HepG2 (cell line): ENCODE results near the gene SND1. TPM values are rescaled to one million over a fixed set of nuclear protein-coding genes. Genes with fewer than 3 reads are reported as not detected.

Experiments used
- ATAC-seq: fragments of 200-7000 bp; cut with Tn5 transposase; 3 replicates; pipeline ENCODE4 v1.9.1; 2020; ENCODE audit warnings: mild to moderate bottlenecking, moderate library complexity
- BruUV-seq: library from RNA; stranded (reverse); fragments of 400-500 nt; replicated peaks from 2 replicates; lab custom pipeline; 2021; lab: Mats Ljungman, UMichigan
- CTCF ChIA-PET: fragments of 300-600 bp; formaldehyde crosslinking; extraction: SDS; loops from one replicate; lab custom pipeline; 2021; ENCODE audit warnings: low total read pairs, inconsistent platforms, low intra/inter-chr PET ratio; lab: Yijun Ruan, JAX
- POLR2A ChIA-PET: fragments of 350-600 bp; sonication (Branson Sonifier 250); formaldehyde crosslinking; loops from one replicate; lab custom pipeline; 2020; ENCODE audit warnings: antibody characterized with exemption, inconsistent platforms; lab: Yijun Ruan, JAX
- DNase-seq: peaks from one replicate; pipeline ENCODE4 v3.0.0-alpha.2; 2015; ENCODE audit warnings: low spot score
- FAIRE-seq: peaks from 3 replicates; lab custom pipeline; 2011; peaks lifted over from hg19 to GRCh38; lab: Jason Lieb, UNC
- H2AFZ ChIP-seq: one replicate; pipeline ENCODE4 v1.6.1; 2011; ENCODE audit warnings: low read length, inconsistent platforms
- H3K27ac ChIP-seq: fragments of 300-600 bp; 3 replicates; pipeline ENCODE4 v1.8.0; 2011; ENCODE audit warnings: mixed run types, mild to moderate bottlenecking, mixed read lengths, low read length, inconsistent platforms; ENCODE audit not compliant: insufficient read depth; ENCODE audit errors: extremely low read length
- H3K27me3 ChIP-seq, 2 experiments: fragments of 200-600 bp in 1 of 2; 2 replicates in 1 of 2; 3 replicates in 1 of 2; pipeline versions ENCODE4 v1.6.0 to v1.8.0; 2011; ENCODE audit warnings: low read length in 2 of 2, mild to moderate bottlenecking in 2 of 2, moderate library complexity in 2 of 2, inconsistent platforms in 1 of 2; ENCODE audit not compliant: insufficient read depth in 2 of 2, control insufficient read depth in 1 of 2
- H3K36me3 ChIP-seq, 2 experiments: fragments of 200-600 bp in 1 of 2; replicated peaks in 1 of 2; 2 replicates in 1 of 2; 3 replicates in 1 of 2; pipeline versions ENCODE4 v1.5.1 to v1.8.0; 2011; ENCODE audit warnings: low read length in 2 of 2, inconsistent platforms in 1 of 2; ENCODE audit not compliant: insufficient read depth in 2 of 2, control insufficient read depth in 1 of 2
- H3K4me1 ChIP-seq: 2 replicates; pipeline ENCODE4 v1.5.1; 2012; ENCODE audit warnings: low read length, inconsistent platforms; ENCODE audit not compliant: insufficient read depth
- H3K4me2 ChIP-seq: 2 replicates; pipeline ENCODE4 v1.6.0; 2011; ENCODE audit warnings: low read depth, low read length, inconsistent platforms
- H3K4me3 ChIP-seq, 3 experiments: fragments of 200-600 bp in 1 of 3; sonication (generic), shearing (Covaris generic) in 1 of 3; replicated peaks in 1 of 3; 2 replicates each; pipeline ENCODE4 v1.5.1; 2011 to 2016; ENCODE audit warnings: low read length in 3 of 3, inconsistent platforms in 2 of 3, low read depth in 2 of 3, mild to moderate bottlenecking in 2 of 3, control low read depth in 1 of 3, mixed read lengths in 1 of 3; ENCODE audit not compliant: insufficient read depth in 1 of 3
- H3K79me2 ChIP-seq: one replicate; pipeline ENCODE4 v1.6.1; 2011; ENCODE audit warnings: low read length, inconsistent platforms; ENCODE audit not compliant: insufficient read depth
- H3K9ac ChIP-seq: 2 replicates; pipeline ENCODE4 v1.6.0; 2011; ENCODE audit warnings: mild to moderate bottlenecking, low read depth, low read length, inconsistent platforms; ENCODE audit not compliant: insufficient read depth
- H3K9me3 ChIP-seq: 2 replicates; pipeline ENCODE4 v1.5.1; 2012; ENCODE audit warnings: mild to moderate bottlenecking, low read length
- H4K20me1 ChIP-seq: 2 replicates; pipeline ENCODE4 v1.6.0; 2011; ENCODE audit warnings: inconsistent platforms, mild to moderate bottlenecking, low read length, moderate library complexity; ENCODE audit not compliant: insufficient read depth
- KAT8 ChIP-seq: IDR thresholded peaks from 2 replicates; pipeline ENCODE4 v1.6.1; 2016; ENCODE audit warnings: missing genetic modification reagents, missing compliant biosample characterization
- RFXAP ChIP-seq: sonication (generic); formaldehyde crosslinking; IDR thresholded peaks from 2 replicates; pipeline ENCODE4 v1.4.0; 2020; ENCODE audit warnings: missing genetic modification reagents, borderline replicate concordance
- RNF219 ChIP-seq: sonication (generic); formaldehyde crosslinking; IDR thresholded peaks from 2 replicates; pipeline ENCODE4 v1.5.0; 2020; ENCODE audit warnings: mild to moderate bottlenecking, missing genetic modification reagents
- U2AF2 ChIP-seq: fragments of 200-400 bp; formaldehyde crosslinking; IDR thresholded peaks from 2 replicates; pipeline ENCODE4 v1.6.1; 2017; ENCODE audit warnings: low read depth, mild to moderate bottlenecking, low read length
- ZNF17 ChIP-seq: sonication (generic); formaldehyde crosslinking; IDR thresholded peaks from 2 replicates; pipeline ENCODE4 v1.5.0; 2020; ENCODE audit warnings: mild to moderate bottlenecking, missing genetic modification reagents
- WGBS: methylation state at CpG from one replicate; pipeline ENCODE4 v1.1.6; 2017; ENCODE audit warnings: low lambda C conversion rate; 5-methylcytosine and 5-hydroxymethylcytosine counted together
- in situ Hi-C: cut with HindIII; loops from 2 replicates; pipeline ENCODE4 v1.10.0; 2017; ENCODE audit warnings: low pct_unique_long_range_greater_than_20kb; ENCODE audit not compliant: extremely low pct_ligation_motif_present
- intact Hi-C: fragments of 100-400 bp; cut with micrococcal nuclease; formaldehyde crosslinking; loops from one replicate; pipeline ENCODE4 v1.10.0; 2022; ENCODE audit not compliant: unreplicated experiment
- polyA plus RNA-seq, 8 experiments: library from polyadenylated mRNA; depleted of rRNA in 3 of 8; stranded (reverse) in 7 of 8; unstranded in 1 of 8; fragments of >200 nt; fragmentation: Illumina TruSeq in 4 of 8; extraction: Trizol in 4 of 8; gene quantifications; 2 replicates each; pipeline versions ENCODE4 v1.2.1 to v1.2.3, GENCODE V29; 2011 to 2016; ENCODE audit warnings: low read depth in 4 of 8, missing spikeins in 1 of 8, mixed read lengths in 1 of 8; ENCODE audit not compliant: insufficient read depth in 1 of 8
- total RNA-seq, 5 experiments: library from RNA; depleted of rRNA; stranded (reverse); fragments of >200 nt; fragmentation: Illumina TruSeq; extraction: Trizol; gene quantifications; 2 replicates each; pipeline ENCODE4 v1.2.3, GENCODE V29; 2016; ENCODE audit warnings: low read depth in 1 of 5
- TF ChIP-seq, protein P1 (sequence below): sonication (generic); formaldehyde crosslinking; IDR thresholded peaks from 2 replicates; pipeline ENCODE4 v1.4.0; 2020; ENCODE audit warnings: missing genetic modification reagents, borderline replicate concordance
- TF ChIP-seq, protein P2 (sequence below): sonication (generic); formaldehyde crosslinking; IDR thresholded peaks from 2 replicates; pipeline ENCODE4 v1.4.0; 2020; ENCODE audit warnings: missing genetic modification reagents, borderline replicate concordance
- TF ChIP-seq, protein P3 (sequence below): IDR thresholded peaks from 2 replicates; pipeline ENCODE4 v1.6.1; 2016; ENCODE audit warnings: missing genetic modification reagents, missing compliant biosample characterization

SND1 gene
- total and polyA plus RNA-seq, 2 of the 13 experiments (the other 11 are each of a cell fraction or from before 2014, with no cell fraction given) = 110 to 182 TPM

DNA sequence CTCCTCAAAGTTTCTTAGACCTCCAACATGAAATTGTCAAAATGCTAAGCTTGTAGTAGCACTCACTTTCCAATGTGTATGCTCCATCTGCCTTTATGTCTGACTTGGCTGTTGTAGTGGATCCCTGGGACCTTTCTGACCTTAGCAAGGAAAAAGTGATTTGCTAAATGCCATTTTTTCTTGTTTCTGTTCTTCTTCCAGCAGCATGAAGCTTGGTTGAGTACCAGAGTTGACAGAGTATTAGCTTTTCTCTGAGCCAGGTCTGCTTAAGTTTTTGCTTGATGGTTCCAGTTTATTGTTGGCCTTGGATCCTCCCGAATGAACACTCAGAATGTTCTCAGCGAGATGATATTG lies 168.7 kb downstream of the SND1 start:
- peak overlapping the region; percentile 38 for H3K27ac ChIP-seq
- intact Hi-C loops (loop anchor here (5.0 kb wide), 1 partner anchor 92 kb away; no protein-coding TSS in a partner anchor), in situ Hi-C loops (no loop called here)
- no peaks in the 10 kb centered on the region for H3K9me3 ChIP-seq
- peaks cover 40% of the 10 kb centered on the region for H3K79me2 ChIP-seq
- ChIA-PET CTCF (no interaction called here), POLR2A (no interaction called here)
- H3K4me2 ChIP-seq = peak overlapping the region; percentile 14; the same call in 1 of the 2 replicates
- H4K20me1 ChIP-seq = peaks cover 30% of the 10 kb centered on the region
- BruUV-seq = no TSS peak
- 95% methylated on average over 2 of the region's 2 CpGs for WGBS
- H3K27me3 ChIP-seq = no peaks in the 10 kb centered on the region
- H3K9ac ChIP-seq = no peak overlapping the region
- peaks cover 0 to 1% of the 10 kb centered on the region in 2 experiments; a peak in 1 of 5 replicates for H3K36me3 ChIP-seq
- H3K4me1 ChIP-seq = peaks cover 85% of the 10 kb centered on the region
- no peak for TF ChIP-seq ZNF17
- no peak for TF ChIP-seq U2AF2
- TF ChIP-seq KAT8 (CRISPR knock-in tag) = no peak
- TF ChIP-seq, protein P1, sequence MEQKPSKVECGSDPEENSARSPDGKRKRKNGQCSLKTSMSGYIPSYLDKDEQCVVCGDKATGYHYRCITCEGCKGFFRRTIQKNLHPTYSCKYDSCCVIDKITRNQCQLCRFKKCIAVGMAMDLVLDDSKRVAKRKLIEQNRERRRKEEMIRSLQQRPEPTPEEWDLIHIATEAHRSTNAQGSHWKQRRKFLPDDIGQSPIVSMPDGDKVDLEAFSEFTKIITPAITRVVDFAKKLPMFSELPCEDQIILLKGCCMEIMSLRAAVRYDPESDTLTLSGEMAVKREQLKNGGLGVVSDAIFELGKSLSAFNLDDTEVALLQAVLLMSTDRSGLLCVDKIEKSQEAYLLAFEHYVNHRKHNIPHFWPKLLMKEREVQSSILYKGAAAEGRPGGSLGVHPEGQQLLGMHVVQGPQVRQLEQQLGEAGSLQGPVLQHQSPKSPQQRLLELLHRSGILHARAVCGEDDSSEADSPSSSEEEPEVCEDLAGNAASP = no peak
- H2AFZ ChIP-seq = no peak overlapping the region
- DNase-seq (no peak), FAIRE-seq (no peak), ATAC-seq (no peak)
- no peak overlapping the region for H3K4me3 ChIP-seq

DNA sequence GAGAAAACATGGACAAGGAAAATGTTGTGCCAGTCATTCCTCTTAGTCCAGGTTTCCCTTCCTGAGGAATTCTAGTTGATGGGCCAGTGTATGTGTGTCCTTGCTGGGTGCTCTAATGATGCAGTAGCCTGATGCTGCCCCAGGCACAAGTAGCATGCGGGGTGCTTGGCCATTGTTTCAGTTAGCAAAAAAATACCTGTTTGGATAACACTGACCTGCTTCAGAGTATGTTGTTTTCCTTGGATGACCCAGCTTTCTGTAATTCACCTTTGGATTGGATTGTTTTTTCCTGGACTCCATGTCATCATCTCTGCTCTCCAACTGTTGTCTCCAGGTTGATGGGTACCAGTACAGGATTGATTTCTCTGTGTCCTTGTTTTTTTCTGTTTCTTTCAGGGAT lies 169.2 kb downstream of the SND1 start:
- CTCF ChIA-PET = no interaction called here
- Histone ChIP-seq H3K4me1 (peaks cover 81% of the 10 kb centered on the region), H3K27me3 (no peaks in the 10 kb centered on the region), H3K27ac (peak overlapping the region; percentile 38), H3K79me2 (peaks cover 40% of the 10 kb centered on the region), H4K20me1 (peaks cover 26% of the 10 kb centered on the region), H3K9ac (no peak overlapping the region), H3K4me2 (no peak overlapping the region), H3K36me3 (peaks cover 0 to 1% of the 10 kb centered on the region in 2 experiments; a peak in 1 of 5 replicates), H2AFZ (no peak overlapping the region), H3K4me3 (no peak overlapping the region), H3K9me3 (no peaks in the 10 kb centered on the region)
- DNase-seq = no peak
- BruUV-seq = no TSS peak
- FAIRE-seq = no peak
- peak; percentile 15; the same call in 1 of the 3 replicates for ATAC-seq
- WGBS = 100% methylated on average over 1 of the region's 1 CpG
- intact Hi-C loops (loop anchor here (5.0 kb wide), 1 partner anchor 91 kb away; no protein-coding TSS in a partner anchor), in situ Hi-C loops (no loop called here)
- POLR2A ChIA-PET = no interaction called here
- TF ChIP-seq, protein P2, sequence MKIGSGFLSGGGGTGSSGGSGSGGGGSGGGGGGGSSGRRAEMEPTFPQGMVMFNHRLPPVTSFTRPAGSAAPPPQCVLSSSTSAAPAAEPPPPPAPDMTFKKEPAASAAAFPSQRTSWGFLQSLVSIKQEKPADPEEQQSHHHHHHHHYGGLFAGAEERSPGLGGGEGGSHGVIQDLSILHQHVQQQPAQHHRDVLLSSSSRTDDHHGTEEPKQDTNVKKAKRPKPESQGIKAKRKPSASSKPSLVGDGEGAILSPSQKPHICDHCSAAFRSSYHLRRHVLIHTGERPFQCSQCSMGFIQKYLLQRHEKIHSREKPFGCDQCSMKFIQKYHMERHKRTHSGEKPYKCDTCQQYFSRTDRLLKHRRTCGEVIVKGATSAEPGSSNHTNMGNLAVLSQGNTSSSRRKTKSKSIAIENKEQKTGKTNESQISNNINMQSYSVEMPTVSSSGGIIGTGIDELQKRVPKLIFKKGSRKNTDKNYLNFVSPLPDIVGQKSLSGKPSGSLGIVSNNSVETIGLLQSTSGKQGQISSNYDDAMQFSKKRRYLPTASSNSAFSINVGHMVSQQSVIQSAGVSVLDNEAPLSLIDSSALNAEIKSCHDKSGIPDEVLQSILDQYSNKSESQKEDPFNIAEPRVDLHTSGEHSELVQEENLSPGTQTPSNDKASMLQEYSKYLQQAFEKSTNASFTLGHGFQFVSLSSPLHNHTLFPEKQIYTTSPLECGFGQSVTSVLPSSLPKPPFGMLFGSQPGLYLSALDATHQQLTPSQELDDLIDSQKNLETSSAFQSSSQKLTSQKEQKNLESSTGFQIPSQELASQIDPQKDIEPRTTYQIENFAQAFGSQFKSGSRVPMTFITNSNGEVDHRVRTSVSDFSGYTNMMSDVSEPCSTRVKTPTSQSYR (CRISPR knock-in tag) = no peak
- TF ChIP-seq, protein P3, sequence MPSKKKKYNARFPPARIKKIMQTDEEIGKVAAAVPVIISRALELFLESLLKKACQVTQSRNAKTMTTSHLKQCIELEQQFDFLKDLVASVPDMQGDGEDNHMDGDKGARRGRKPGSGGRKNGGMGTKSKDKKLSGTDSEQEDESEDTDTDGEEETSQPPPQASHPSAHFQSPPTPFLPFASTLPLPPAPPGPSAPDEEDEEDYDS = no peak
- TF ChIP-seq RFXAP (CRISPR knock-in tag) (no peak), RNF219 (CRISPR knock-in tag) (no peak)
